Karpas-422 (cell line): Measurements from ENCODE around the gene TRABD2B. TPM values are rescaled to one million over a fixed set of nuclear protein-coding genes. Genes with fewer than 3 reads are reported as not detected.

Source experiments
- DNase-seq: peaks from one replicate; pipeline ENCODE4 v3.0.0-alpha.2; 2015
- H2AFZ ChIP-seq: fragments of 200-600 bp; sonication (generic); 2 replicates; pipeline ENCODE4 v1.6.1; 2014; ENCODE audit warnings: antibody characterized with exemption, low read length, mixed read lengths
- H3K27ac ChIP-seq: fragments of 200-600 bp; sonication (generic); 2 replicates; pipeline ENCODE4 v1.5.1; 2014; ENCODE audit warnings: mild to moderate bottlenecking, low read length, moderate library complexity
- H3K27me3 ChIP-seq: fragments of 200-600 bp; sonication (generic); 2 replicates; pipeline ENCODE4 v1.6.1; 2014; ENCODE audit warnings: low read length, mixed read lengths
- H3K36me3 ChIP-seq: fragments of 200-600 bp; sonication (generic); 2 replicates; pipeline ENCODE4 v1.6.1; 2014; ENCODE audit warnings: low read length, mixed read lengths; ENCODE audit not compliant: insufficient read depth
- H3K4me1 ChIP-seq: fragments of 200-600 bp; sonication (generic); 2 replicates; pipeline ENCODE4 v1.6.1; 2014; ENCODE audit warnings: mild to moderate bottlenecking, low read length, mixed read lengths
- H3K4me2 ChIP-seq: fragments of 200-600 bp; sonication (generic); 2 replicates; pipeline ENCODE4 v1.6.1; 2014; ENCODE audit warnings: low read length, low read depth, mild to moderate bottlenecking; ENCODE audit not compliant: poor library complexity, severe bottlenecking
- H3K4me3 ChIP-seq: fragments of 200-600 bp; sonication (generic); 2 replicates; pipeline ENCODE4 v1.5.1; 2014; ENCODE audit warnings: mild to moderate bottlenecking, antibody characterized with exemption, low read length, mixed read lengths
- H3K79me2 ChIP-seq: fragments of 200-600 bp; sonication (generic); 2 replicates; pipeline ENCODE4 v1.6.1; 2014; ENCODE audit warnings: mild to moderate bottlenecking, low read length, mixed read lengths
- H3K9ac ChIP-seq: fragments of 200-600 bp; sonication (generic); 2 replicates; pipeline ENCODE4 v1.6.0; 2014; ENCODE audit warnings: low read length
- H3K9me2 ChIP-seq: fragments of 200-600 bp; sonication (generic), shearing (Covaris generic); replicated peaks from 2 replicates; pipeline ENCODE4 v1.6.0; 2014; ENCODE audit warnings: mild to moderate bottlenecking, low read length, moderate library complexity; ENCODE audit not compliant: insufficient read depth
- H3K9me3 ChIP-seq: fragments of 300-700, 200-600 bp; sonication (generic); 2 replicates; pipeline ENCODE4 v1.6.1; 2014; ENCODE audit warnings: low read length, mixed read lengths
- H4K20me1 ChIP-seq: fragments of 200-600 bp; sonication (generic); 2 replicates; pipeline ENCODE4 v1.6.1; 2014; ENCODE audit warnings: mild to moderate bottlenecking, antibody characterized with exemption, low read length, low read depth; ENCODE audit not compliant: insufficient read depth
- total RNA-seq: library from RNA; depleted of rRNA; stranded (reverse); fragments of >200 nt; shearing (Covaris generic); gene quantifications from 2 replicates; pipeline ENCODE4 v1.2.3, GENCODE V29; 2014; ENCODE audit warnings: low replicate concordance

Gene TRABD2B
- total RNA-seq, 1 experiment from 2014 or later = not detected

GRCh38 chr1:48017716-48018115, 20.5 kb upstream of the TRABD2B start:
- Histone ChIP-seq H3K9me2 (no peaks in the 10 kb centered on the region; the same call in 1 of the 2 replicates), H3K4me3 (no peak overlapping the region), H3K79me2 (no peaks in the 10 kb centered on the region), H3K36me3 (no peaks in the 10 kb centered on the region), H2AFZ (no peak overlapping the region), H3K4me1 (no peaks in the 10 kb centered on the region), H3K27me3 (no peaks in the 10 kb centered on the region), H3K4me2 (no peak overlapping the region), H4K20me1 (no peaks in the 10 kb centered on the region), H3K9ac (no peak overlapping the region), H3K9me3 (no peaks in the 10 kb centered on the region), H3K27ac (no peak overlapping the region)
- DNase-seq = no peak

- no peaks in the 10 kb centered on the region for H3K9me2 ChIP-seq
- H3K79me2 ChIP-seq = no peaks in the 10 kb centered on the region
- H3K4me1 ChIP-seq = no peaks in the 10 kb centered on the region
- no peaks in the 10 kb centered on the region for H4K20me1 ChIP-seq
- no peak overlapping the region for H3K27ac ChIP-seq
- H3K9me3 ChIP-seq = no peaks in the 10 kb centered on the region
- H3K36me3 ChIP-seq = no peaks in the 10 kb centered on the region
- no peak overlapping the region for H2AFZ ChIP-seq
- H3K27me3 ChIP-seq = no peaks in the 10 kb centered on the region
- H3K9ac ChIP-seq = no peak overlapping the region
- H3K4me2 ChIP-seq = no peak overlapping the region
- no peak for DNase-seq
- H3K4me3 ChIP-seq = no peak overlapping the region
Measured at GRCh38 chr1:48016515-48016914, 19.3 kb upstream of the TRABD2B start.

GRCh38 chr1:48013270-48013669, 16.1 kb upstream of the TRABD2B start:
- H3K4me1 ChIP-seq = no peaks in the 10 kb centered on the region

GRCh38 chr1:48007047-48007446, 9.9 kb upstream of the TRABD2B start:
- H3K4me1 ChIP-seq = no peaks in the 10 kb centered on the region
- no peaks in the 10 kb centered on the region for H3K9me3 ChIP-seq
- no peaks in the 10 kb centered on the region for H3K9me2 ChIP-seq
- no peak overlapping the region for H3K9ac ChIP-seq
- no peak overlapping the region for H3K4me3 ChIP-seq
- no peaks in the 10 kb centered on the region for H4K20me1 ChIP-seq
- no peaks in the 10 kb centered on the region for H3K36me3 ChIP-seq
- no peaks in the 10 kb centered on the region for H3K79me2 ChIP-seq
- no peak overlapping the region for H2AFZ ChIP-seq
- no peak for DNase-seq
- H3K4me2 ChIP-seq = no peak overlapping the region
- no peak overlapping the region for H3K27ac ChIP-seq
- H3K27me3 ChIP-seq = no peaks in the 10 kb centered on the region

More at GRCh38 chr1:48013270-48013669, 16.1 kb upstream of the TRABD2B start:
- Histone ChIP-seq H3K27me3 (no peaks in the 10 kb centered on the region), H3K9me3 (no peaks in the 10 kb centered on the region), H3K79me2 (no peaks in the 10 kb centered on the region), H4K20me1 (no peaks in the 10 kb centered on the region), H3K4me2 (no peak overlapping the region), H3K36me3 (no peaks in the 10 kb centered on the region), H3K27ac (no peak overlapping the region), H3K9me2 (no peaks in the 10 kb centered on the region), H2AFZ (no peak overlapping the region), H3K9ac (no peak overlapping the region), H3K4me3 (no peak overlapping the region)
- DNase-seq = no peak

GRCh38 chr1:48006264-48006663, 9.1 kb upstream of the TRABD2B start:
- H3K27ac ChIP-seq = no peak overlapping the region
- no peaks in the 10 kb centered on the region for H4K20me1 ChIP-seq
- no peaks in the 10 kb centered on the region for H3K9me3 ChIP-seq
- H2AFZ ChIP-seq = no peak overlapping the region
- no peak overlapping the region for H3K4me2 ChIP-seq
- H3K27me3 ChIP-seq = no peaks in the 10 kb centered on the region
- H3K36me3 ChIP-seq = no peaks in the 10 kb centered on the region
- DNase-seq = no peak
- no peak overlapping the region for H3K4me3 ChIP-seq
- no peaks in the 10 kb centered on the region for H3K4me1 ChIP-seq
- no peaks in the 10 kb centered on the region for H3K9me2 ChIP-seq
- no peak overlapping the region for H3K9ac ChIP-seq
- no peaks in the 10 kb centered on the region for H3K79me2 ChIP-seq

GRCh38 chr1:48005253-48006117, 8.3 kb upstream of the TRABD2B start:
- Histone ChIP-seq H2AFZ (no peak overlapping the region), H3K27ac (no peak overlapping the region), H4K20me1 (no peaks in the 10 kb centered on the region), H3K36me3 (no peaks in the 10 kb centered on the region), H3K27me3 (no peaks in the 10 kb centered on the region), H3K9me2 (no peaks in the 10 kb centered on the region), H3K4me2 (no peak overlapping the region), H3K9ac (no peak overlapping the region), H3K4me1 (no peaks in the 10 kb centered on the region), H3K9me3 (no peaks in the 10 kb centered on the region), H3K4me3 (no peak overlapping the region), H3K79me2 (no peaks in the 10 kb centered on the region)
- DNase-seq = no peak

- no peak overlapping the region for H2AFZ ChIP-seq
- no peak overlapping the region for H3K4me2 ChIP-seq
- H3K36me3 ChIP-seq = no peaks in the 10 kb centered on the region
- H3K4me1 ChIP-seq = no peaks in the 10 kb centered on the region
- H3K27ac ChIP-seq = no peak overlapping the region
- no peak for DNase-seq
- no peaks in the 10 kb centered on the region for H3K9me2 ChIP-seq
- no peaks in the 10 kb centered on the region for H3K27me3 ChIP-seq
- no peaks in the 10 kb centered on the region for H4K20me1 ChIP-seq
- H3K9ac ChIP-seq = no peak overlapping the region
- H3K79me2 ChIP-seq = no peaks in the 10 kb centered on the region
- no peaks in the 10 kb centered on the region for H3K9me3 ChIP-seq
- H3K4me3 ChIP-seq = no peak overlapping the region
Measured at GRCh38 chr1:48003741-48004531, 6.8 kb upstream of the TRABD2B start.

GRCh38 chr1:48002142-48002541, 5.0 kb upstream of the TRABD2B start:
- H3K36me3 ChIP-seq = no peaks in the 10 kb centered on the region
- no peaks in the 10 kb centered on the region for H3K79me2 ChIP-seq
- no peaks in the 10 kb centered on the region for H3K4me1 ChIP-seq
- H2AFZ ChIP-seq = no peak overlapping the region
- no peak overlapping the region for H3K4me2 ChIP-seq
- no peak for DNase-seq
- no peaks in the 10 kb centered on the region for H3K9me2 ChIP-seq
- H3K4me3 ChIP-seq = no peak overlapping the region
- H3K27ac ChIP-seq = no peak overlapping the region
- H3K27me3 ChIP-seq = no peaks in the 10 kb centered on the region
- H3K9me3 ChIP-seq = no peaks in the 10 kb centered on the region
- H4K20me1 ChIP-seq = no peaks in the 10 kb centered on the region
- H3K9ac ChIP-seq = no peak overlapping the region
